ENCODE measurements around the gene PLCG2.

Gene PLCG2

GRCh38 chr16:81817789-81818567 lies 38.9 kb downstream of the PLCG2 start:
- DNase-seq = no peak

GRCh38 chr16:81818568-81818896 lies 39.4 kb downstream of the PLCG2 start:
- no peak for DNase-seq

- DNase-seq = no peak
These were observed 39.8 kb downstream of the PLCG2 start for GRCh38 chr16:81818905-81819304.

GRCh38 chr16:81821436-81822128 lies 42.5 kb downstream of the PLCG2 start:
- no peak for DNase-seq

- no peak for DNase-seq
These were observed 44.0 kb downstream of the PLCG2 start for GRCh38 chr16:81823111-81823510.

- DNase-seq = no peak
These were observed 44.6 kb downstream of the PLCG2 start for GRCh38 chr16:81823734-81824133.

- no peak for DNase-seq
These were observed 47.4 kb downstream of the PLCG2 start for GRCh38 chr16:81826523-81826922.

- DNase-seq = no peak
These were observed 51.9 kb downstream of the PLCG2 start for GRCh38 chr16:81830845-81831540.

GRCh38 chr16:81831722-81832126 lies 52.6 kb downstream of the PLCG2 start:
- DNase-seq = no peak

GRCh38 chr16:81832801-81833547 lies 53.9 kb downstream of the PLCG2 start:
- no peak for DNase-seq

GRCh38 chr16:81833751-81834150 lies 54.7 kb downstream of the PLCG2 start:
- DNase-seq = no peak

- DNase-seq = no peak
These were observed 55.8 kb downstream of the PLCG2 start for GRCh38 chr16:81834868-81835267.

GRCh38 chr16:81836279-81837054 lies 57.4 kb downstream of the PLCG2 start:
- no peak for DNase-seq

- no peak for DNase-seq
These were observed 58.2 kb downstream of the PLCG2 start for GRCh38 chr16:81837312-81837751.

- no peak for DNase-seq
These were observed 59.7 kb downstream of the PLCG2 start for GRCh38 chr16:81838794-81839193.

GRCh38 chr16:81841722-81842121 lies 62.6 kb downstream of the PLCG2 start:
- no peak for DNase-seq

- DNase-seq = no peak
These were observed 63.6 kb downstream of the PLCG2 start for GRCh38 chr16:81842564-81843242.

GRCh38 chr16:81843243-81843582 lies 64.1 kb downstream of the PLCG2 start:
- DNase-seq = no peak

GRCh38 chr16:81843683-81844082 lies 64.6 kb downstream of the PLCG2 start:
- DNase-seq = no peak

- no peak for DNase-seq
These were observed 67.0 kb downstream of the PLCG2 start for GRCh38 chr16:81846105-81846504.

GRCh38 chr16:81848306-81848853 lies 69.3 kb downstream of the PLCG2 start:
- no peak for DNase-seq

Data from NCI-H1048 (cell line).